Activated CD4-positive, alpha-beta T cell treated with anti-CD3 and anti-CD28 coated beads for 1 hour (primary cell): ENCODE measurements around the gene TRIM52.
"Not testable (repeated sequence)": the region's sequence is repeated elsewhere in the genome, so short reads cannot be mapped to it uniquely, and the experiment has no call there.

Experiments
- DNase-seq: peaks from one replicate; pipeline ENCODE4 v3.0.0-alpha.2; 2020

Gene TRIM52

GRCh38 chr5:181233088-181233800, 27.7 kb downstream of the TRIM52 start:
- no peak for DNase-seq

GRCh38 chr5:181232593-181232992, 28.4 kb downstream of the TRIM52 start:
- no peak for DNase-seq

GRCh38 chr5:181231432-181231831, 29.5 kb downstream of the TRIM52 start:
- no peak for DNase-seq

GRCh38 chr5:181230551-181230950, 30.4 kb downstream of the TRIM52 start:
- no peak for DNase-seq

- no peak for DNase-seq
Observed at GRCh38 chr5:181229996-181230395, 30.9 kb downstream of the TRIM52 start.

GRCh38 chr5:181224390-181225229, 36.3 kb downstream of the TRIM52 start:
- DNase-seq: no peak

- no peak for DNase-seq
Observed at GRCh38 chr5:181223729-181224389, 37.1 kb downstream of the TRIM52 start.

GRCh38 chr5:181223058-181223728, 37.8 kb downstream of the TRIM52 start, which contains the start of gene TRIM41:
TSS of gene TRIM41 (plus strand) at chr5:181223281. CDS start at chr5:181224000, 719 bp downstream.
- peak; percentile 96 for DNase-seq

- no peak for DNase-seq
Observed at GRCh38 chr5:181222630-181223057, 38.3 kb downstream of the TRIM52 start.

GRCh38 chr5:181221792-181222629, 38.9 kb downstream of the TRIM52 start:
- peak; percentile 97 for DNase-seq

- no peak for DNase-seq
Observed at GRCh38 chr5:181221105-181221791, 39.7 kb downstream of the TRIM52 start.

- no peak for DNase-seq
Observed at GRCh38 chr5:181220178-181220515, 40.8 kb downstream of the TRIM52 start.

GRCh38 chr5:181219262-181220177, 41.4 kb downstream of the TRIM52 start:
- DNase-seq: no peak

- no peak for DNase-seq
Observed at GRCh38 chr5:181218795-181219124, 42.2 kb downstream of the TRIM52 start.

- no peak for DNase-seq
Observed at GRCh38 chr5:181217803-181218062, 43.2 kb downstream of the TRIM52 start.

- peak; percentile 49 for DNase-seq
Observed at GRCh38 chr5:181217111-181217802, 43.7 kb downstream of the TRIM52 start.

- DNase-seq: no peak
Observed at GRCh38 chr5:181215997-181216989, 44.6 kb downstream of the TRIM52 start.

- not testable (repeated sequence) for DNase-seq
Observed at GRCh38 chr5:181214249-181214648, 46.7 kb downstream of the TRIM52 start.

- DNase-seq: no peak
Observed at GRCh38 chr5:181212934-181213333, 48.0 kb downstream of the TRIM52 start.
